ENCODE results near the gene C1QC.
"Not testable (repeated sequence)": the region's sequence is repeated elsewhere in the genome, so short reads cannot be mapped to it uniquely, and the experiment has no call there.

The C1QC gene

GRCh38 chr1:22673486-22674409 lies 30.3 kb downstream of the C1QC start:
- peak; percentile 87 for TF ChIP-seq CTCF (IDR thresholded peaks at IDR 0.05; ENCODE audit: control insufficient read depth, insufficient read depth, low read depth, low read length, missing control alignments)
- H3K4me3 ChIP-seq (ENCODE audit: control insufficient read depth, low read depth, low read length), result no peak overlapping the region
- DNase-seq (ENCODE audit: low read depth), result peak; percentile 28

- TF ChIP-seq CTCF (IDR thresholded peaks at IDR 0.05; ENCODE audit: control insufficient read depth, insufficient read depth, low read depth, low read length, missing control alignments), result no peak
- H3K4me3 ChIP-seq (ENCODE audit: control insufficient read depth, low read depth, low read length), result no peak overlapping the region
- no peak for DNase-seq (ENCODE audit: low read depth)
Observed at GRCh38 chr1:22674410-22674749, 30.9 kb downstream of the C1QC start.

- DNase-seq (ENCODE audit: low read depth); H3K4me3 ChIP-seq (ENCODE audit: control insufficient read depth, low read depth, low read length): not testable (repeated sequence)
Observed at GRCh38 chr1:22676151-22676550, 32.7 kb downstream of the C1QC start.

GRCh38 chr1:22676916-22677583 lies 33.6 kb downstream of the C1QC start:
- H3K4me3 ChIP-seq (ENCODE audit: control insufficient read depth, low read depth, low read length), result no peak overlapping the region
- DNase-seq (ENCODE audit: low read depth), result no peak
- no peak for TF ChIP-seq CTCF (IDR thresholded peaks at IDR 0.05; ENCODE audit: control insufficient read depth, insufficient read depth, low read depth, low read length, missing control alignments)

GRCh38 chr1:22677931-22678896 lies 34.8 kb downstream of the C1QC start:
- DNase-seq (ENCODE audit: low read depth), result no peak
- H3K4me3 ChIP-seq (ENCODE audit: control insufficient read depth, low read depth, low read length), result no peak overlapping the region
- TF ChIP-seq CTCF (IDR thresholded peaks at IDR 0.05; ENCODE audit: control insufficient read depth, insufficient read depth, low read depth, low read length, missing control alignments), result no peak

- no peak for TF ChIP-seq CTCF (IDR thresholded peaks at IDR 0.05; ENCODE audit: control insufficient read depth, insufficient read depth, low read depth, low read length, missing control alignments)
- no peak for DNase-seq (ENCODE audit: low read depth)
Observed at GRCh38 chr1:22680726-22681125, 37.3 kb downstream of the C1QC start.

More at GRCh38 chr1:22680726-22681125, 37.3 kb downstream of the C1QC start:
- no peak overlapping the region for H3K4me3 ChIP-seq (ENCODE audit: control insufficient read depth, low read depth, low read length)

All from AG09309 (cell line).